HL-60 (cell line): Measurements from ENCODE around the gene CIT.

Experiments
- GABPA ChIP-seq: IDR thresholded peaks from 2 replicates; pipeline ENCODE4 v1.6.1; 2012; ENCODE audit warnings: low read depth
- POLR2AphosphoS5 ChIP-seq: IDR thresholded peaks from 2 replicates; pipeline ENCODE4 v1.6.1; 2012; ENCODE audit warnings: low read depth
- SPI1 ChIP-seq: IDR thresholded peaks from 2 replicates; pipeline ENCODE4 v1.6.1; 2012; ENCODE audit warnings: low read depth, mild to moderate bottlenecking, borderline replicate concordance
- TF ChIP-seq, protein P1 (sequence below): IDR thresholded peaks from one replicate; pipeline ENCODE4 v1.5.1; 2011; ENCODE audit warnings: low read length, control low read depth, inconsistent platforms; ENCODE audit not compliant: insufficient read depth
- TF ChIP-seq, protein P2 (sequence below): IDR thresholded peaks from 2 replicates; pipeline ENCODE4 v1.6.1; 2012; ENCODE audit warnings: low read depth; ENCODE audit not compliant: insufficient replicate concordance

DNA sequence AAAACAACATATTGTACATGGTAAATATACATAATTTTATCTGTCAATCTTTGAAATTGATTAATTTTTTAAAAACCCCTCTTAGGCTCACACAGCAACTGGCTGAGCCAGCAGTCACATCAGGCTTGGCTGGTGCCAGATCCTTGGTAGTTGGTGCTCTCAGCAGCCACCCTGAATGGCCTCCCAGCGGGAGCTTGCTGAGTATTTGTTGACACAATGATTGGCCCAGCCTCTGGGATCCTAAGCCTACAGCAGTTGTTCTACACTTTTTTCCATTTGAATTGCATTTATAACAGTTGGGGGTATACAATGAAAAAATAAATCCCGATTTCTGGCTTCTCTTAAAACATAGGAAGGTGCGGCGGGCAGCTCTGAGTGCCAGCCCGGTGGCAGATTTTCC is 198.0 kb downstream of the CIT start:
- TF ChIP-seq, protein P1, sequence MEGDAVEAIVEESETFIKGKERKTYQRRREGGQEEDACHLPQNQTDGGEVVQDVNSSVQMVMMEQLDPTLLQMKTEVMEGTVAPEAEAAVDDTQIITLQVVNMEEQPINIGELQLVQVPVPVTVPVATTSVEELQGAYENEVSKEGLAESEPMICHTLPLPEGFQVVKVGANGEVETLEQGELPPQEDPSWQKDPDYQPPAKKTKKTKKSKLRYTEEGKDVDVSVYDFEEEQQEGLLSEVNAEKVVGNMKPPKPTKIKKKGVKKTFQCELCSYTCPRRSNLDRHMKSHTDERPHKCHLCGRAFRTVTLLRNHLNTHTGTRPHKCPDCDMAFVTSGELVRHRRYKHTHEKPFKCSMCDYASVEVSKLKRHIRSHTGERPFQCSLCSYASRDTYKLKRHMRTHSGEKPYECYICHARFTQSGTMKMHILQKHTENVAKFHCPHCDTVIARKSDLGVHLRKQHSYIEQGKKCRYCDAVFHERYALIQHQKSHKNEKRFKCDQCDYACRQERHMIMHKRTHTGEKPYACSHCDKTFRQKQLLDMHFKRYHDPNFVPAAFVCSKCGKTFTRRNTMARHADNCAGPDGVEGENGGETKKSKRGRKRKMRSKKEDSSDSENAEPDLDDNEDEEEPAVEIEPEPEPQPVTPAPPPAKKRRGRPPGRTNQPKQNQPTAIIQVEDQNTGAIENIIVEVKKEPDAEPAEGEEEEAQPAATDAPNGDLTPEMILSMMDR, result no peak
- TF ChIP-seq, protein P2, sequence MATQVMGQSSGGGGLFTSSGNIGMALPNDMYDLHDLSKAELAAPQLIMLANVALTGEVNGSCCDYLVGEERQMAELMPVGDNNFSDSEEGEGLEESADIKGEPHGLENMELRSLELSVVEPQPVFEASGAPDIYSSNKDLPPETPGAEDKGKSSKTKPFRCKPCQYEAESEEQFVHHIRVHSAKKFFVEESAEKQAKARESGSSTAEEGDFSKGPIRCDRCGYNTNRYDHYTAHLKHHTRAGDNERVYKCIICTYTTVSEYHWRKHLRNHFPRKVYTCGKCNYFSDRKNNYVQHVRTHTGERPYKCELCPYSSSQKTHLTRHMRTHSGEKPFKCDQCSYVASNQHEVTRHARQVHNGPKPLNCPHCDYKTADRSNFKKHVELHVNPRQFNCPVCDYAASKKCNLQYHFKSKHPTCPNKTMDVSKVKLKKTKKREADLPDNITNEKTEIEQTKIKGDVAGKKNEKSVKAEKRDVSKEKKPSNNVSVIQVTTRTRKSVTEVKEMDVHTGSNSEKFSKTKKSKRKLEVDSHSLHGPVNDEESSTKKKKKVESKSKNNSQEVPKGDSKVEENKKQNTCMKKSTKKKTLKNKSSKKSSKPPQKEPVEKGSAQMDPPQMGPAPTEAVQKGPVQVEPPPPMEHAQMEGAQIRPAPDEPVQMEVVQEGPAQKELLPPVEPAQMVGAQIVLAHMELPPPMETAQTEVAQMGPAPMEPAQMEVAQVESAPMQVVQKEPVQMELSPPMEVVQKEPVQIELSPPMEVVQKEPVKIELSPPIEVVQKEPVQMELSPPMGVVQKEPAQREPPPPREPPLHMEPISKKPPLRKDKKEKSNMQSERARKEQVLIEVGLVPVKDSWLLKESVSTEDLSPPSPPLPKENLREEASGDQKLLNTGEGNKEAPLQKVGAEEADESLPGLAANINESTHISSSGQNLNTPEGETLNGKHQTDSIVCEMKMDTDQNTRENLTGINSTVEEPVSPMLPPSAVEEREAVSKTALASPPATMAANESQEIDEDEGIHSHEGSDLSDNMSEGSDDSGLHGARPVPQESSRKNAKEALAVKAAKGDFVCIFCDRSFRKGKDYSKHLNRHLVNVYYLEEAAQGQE, result no peak
- no peak for TF ChIP-seq POLR2AphosphoS5
- no peak for TF ChIP-seq GABPA
- no peak for TF ChIP-seq SPI1
